Thyroid gland (tissue), 4 donors: ENCODE data around the gene KIAA1586. TPM values are rescaled to one million over a fixed set of nuclear protein-coding genes. Genes with fewer than 3 reads are reported as not detected.
"Not testable (repeated sequence)": the region's sequence is repeated elsewhere in the genome, so short reads cannot be mapped to it uniquely, and the experiment has no call there.

Experiments used
- DNase-seq, 2 donors: peaks; one replicate each; pipeline ENCODE4 v3.0.0-alpha.2; 2019
- H3K27ac ChIP-seq, 3 donors: fragments of 200-600 bp; sonication (generic); 1 replicate in 2 of 3; 2 replicates in 1 of 3; pipeline ENCODE4 v1.5.1; 2016 to 2019; ENCODE audit warnings: mild to moderate bottlenecking in 1 of 3, moderate library complexity in 1 of 3
- H3K27me3 ChIP-seq: fragments of 200-600 bp; sonication (generic); one replicate; pipeline ENCODE4 v1.5.1; 2019
- H3K36me3 ChIP-seq, 2 donors: fragments of 200-600 bp; sonication (generic); one replicate each; pipeline ENCODE4 v1.5.1; 2016 to 2019
- H3K4me1 ChIP-seq, 2 donors: fragments of 200-600 bp; sonication (generic); one replicate each; pipeline ENCODE4 v1.5.1; 2017 to 2019
- H3K4me3 ChIP-seq, 3 donors: fragments of 200-600 bp; sonication (generic); replicated peaks in 1 of 3; 1 replicate in 2 of 3; 2 replicates in 1 of 3; pipeline ENCODE4 v1.5.1; 2016; ENCODE audit warnings: mild to moderate bottlenecking in 1 of 3
- H3K9me3 ChIP-seq: fragments of 200-600 bp; sonication (generic); one replicate; pipeline ENCODE4 v1.5.1; 2017
- POLR2A ChIP-seq, 2 donors: fragments of 450-650 bp; IDR thresholded peaks; one replicate each; pipeline ENCODE4 v1.6.1; 2017; ENCODE audit warnings: antibody characterized with exemption in 2 of 2, mild to moderate bottlenecking in 2 of 2, moderate library complexity in 1 of 2
- WGBS, 2 donors: methylation state at CpG; one replicate each; pipeline ENCODE4 v1.1.5; 2017; 5-methylcytosine and 5-hydroxymethylcytosine counted together
- intact Hi-C: fragments of 100-400 bp; cut with DNase I; formaldehyde crosslinking; loops from one replicate; pipeline ENCODE4 v1.15.1; 2023
- total RNA-seq, 4 donors: library from RNA; depleted of rRNA; stranded (reverse); fragments of >200 nt; gene quantifications; one replicate each; pipeline ENCODE4 v1.2.3, GENCODE V29; 2016
- TF ChIP-seq, protein P1 (sequence below), 6 experiments: fragments of 200-600 bp in 3 of 6; fragments of 450-650 bp in 3 of 6; sonication (generic) in 3 of 6; IDR thresholded peaks; one replicate each; pipeline ENCODE4 v1.5.1; 2016 to 2019; ENCODE audit warnings: antibody characterized with exemption in 6 of 6, mild to moderate bottlenecking in 2 of 6, inconsistent platforms in 1 of 6, moderate library complexity in 1 of 6

The KIAA1586 gene
- total RNA-seq, 4 donors from 2014 or later, result 9.1 to 16.8 (median 11.0) TPM

DNA sequence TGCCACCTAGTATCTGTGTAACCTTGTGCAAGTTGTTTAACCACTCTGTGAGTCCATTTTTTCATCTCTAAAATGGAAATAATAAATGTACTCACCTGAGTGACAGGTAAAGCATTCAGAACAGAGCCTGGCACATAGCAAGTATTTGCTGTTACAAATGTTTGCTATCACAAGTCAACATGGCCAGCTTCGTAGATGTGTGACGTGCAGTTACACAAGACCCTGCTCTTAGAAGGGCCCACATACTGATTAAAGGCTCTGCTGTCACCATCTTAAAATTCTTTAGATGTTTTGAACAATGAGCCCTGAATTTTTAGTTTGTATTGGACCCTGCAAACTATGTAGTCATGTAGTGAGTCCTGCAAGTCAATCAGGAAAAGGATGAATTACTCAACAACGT is 40.4 kb upstream of the KIAA1586 start:
- no peaks in the 10 kb centered on the region for H3K4me1 ChIP-seq
- TF ChIP-seq POLR2A (IDR thresholded peaks at IDR 0.05), result no peak
- TF ChIP-seq, protein P1, sequence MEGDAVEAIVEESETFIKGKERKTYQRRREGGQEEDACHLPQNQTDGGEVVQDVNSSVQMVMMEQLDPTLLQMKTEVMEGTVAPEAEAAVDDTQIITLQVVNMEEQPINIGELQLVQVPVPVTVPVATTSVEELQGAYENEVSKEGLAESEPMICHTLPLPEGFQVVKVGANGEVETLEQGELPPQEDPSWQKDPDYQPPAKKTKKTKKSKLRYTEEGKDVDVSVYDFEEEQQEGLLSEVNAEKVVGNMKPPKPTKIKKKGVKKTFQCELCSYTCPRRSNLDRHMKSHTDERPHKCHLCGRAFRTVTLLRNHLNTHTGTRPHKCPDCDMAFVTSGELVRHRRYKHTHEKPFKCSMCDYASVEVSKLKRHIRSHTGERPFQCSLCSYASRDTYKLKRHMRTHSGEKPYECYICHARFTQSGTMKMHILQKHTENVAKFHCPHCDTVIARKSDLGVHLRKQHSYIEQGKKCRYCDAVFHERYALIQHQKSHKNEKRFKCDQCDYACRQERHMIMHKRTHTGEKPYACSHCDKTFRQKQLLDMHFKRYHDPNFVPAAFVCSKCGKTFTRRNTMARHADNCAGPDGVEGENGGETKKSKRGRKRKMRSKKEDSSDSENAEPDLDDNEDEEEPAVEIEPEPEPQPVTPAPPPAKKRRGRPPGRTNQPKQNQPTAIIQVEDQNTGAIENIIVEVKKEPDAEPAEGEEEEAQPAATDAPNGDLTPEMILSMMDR (IDR thresholded peaks at IDR 0.05), result no peak
- 55 to 62% methylated on average over 3 of the region's 3 CpGs for WGBS, 2 donors
- H3K36me3 ChIP-seq, result no peaks in the 10 kb centered on the region
- no peaks in the 10 kb centered on the region for H3K27me3 ChIP-seq
- intact Hi-C loops, result no loop called here
- H3K9me3 ChIP-seq, result no peaks in the 10 kb centered on the region
- no peak overlapping the region for H3K27ac ChIP-seq
- no peak for DNase-seq
- H3K4me3 ChIP-seq, result no peak overlapping the region

DNA sequence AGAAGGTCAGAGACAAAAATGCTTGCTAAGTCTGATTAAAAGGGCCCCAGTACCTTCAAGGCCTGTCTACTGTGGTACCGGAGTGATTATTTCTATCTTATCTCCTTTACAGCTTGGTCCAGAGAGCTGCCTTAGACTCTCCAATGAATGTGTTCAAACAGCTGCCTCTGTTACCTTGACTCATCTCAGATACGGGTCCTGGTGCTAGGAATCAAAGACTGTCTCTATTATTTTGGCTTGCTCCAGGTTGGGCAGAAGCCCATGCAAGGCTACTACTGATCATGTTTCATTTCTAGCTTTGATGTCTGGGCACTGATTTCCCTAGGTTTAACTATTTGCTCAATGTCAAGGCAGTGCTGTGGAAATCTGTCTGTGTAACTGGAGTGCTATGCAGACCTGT is 38.4 kb upstream of the KIAA1586 start:
- H3K9me3 ChIP-seq, H3K4me1 ChIP-seq, H3K27ac ChIP-seq, intact Hi-C loops, DNase-seq, H3K36me3 ChIP-seq, H3K4me3 ChIP-seq, H3K27me3 ChIP-seq: not testable (repeated sequence)
- 92 to 93% methylated on average over 2 of the region's 2 CpGs for WGBS, 2 donors

DNA sequence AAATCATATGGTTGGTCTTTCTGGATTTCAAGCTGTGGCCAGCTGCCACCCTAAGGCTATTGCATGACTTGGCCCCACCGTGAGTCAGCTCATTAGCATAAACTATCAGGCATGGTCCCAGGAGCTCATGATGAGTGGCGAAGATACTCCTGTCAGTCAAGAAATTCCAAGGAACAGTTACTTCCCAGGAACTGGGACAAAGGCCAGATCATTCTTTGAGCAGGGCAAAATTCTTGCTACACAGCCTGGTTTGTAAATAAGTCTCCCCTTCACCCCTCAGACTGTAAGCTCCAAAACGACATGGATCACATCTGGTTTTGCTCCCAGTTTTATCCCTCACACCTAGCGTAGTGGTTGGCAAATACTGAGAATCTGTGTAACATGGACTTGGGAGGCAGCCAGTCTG is 33.0 kb upstream of the KIAA1586 start:
- DNase-seq, result no peak
- H3K36me3 ChIP-seq, result no peaks in the 10 kb centered on the region
- no peaks in the 10 kb centered on the region for H3K4me1 ChIP-seq
- no peaks in the 10 kb centered on the region for H3K9me3 ChIP-seq
- intact Hi-C loops, result no loop called here
- 71 to 78% methylated on average over 4 of the region's 4 CpGs for WGBS, 2 donors
- H3K4me3 ChIP-seq, result no peak overlapping the region
- H3K27me3 ChIP-seq, result no peaks in the 10 kb centered on the region
- no peak overlapping the region for H3K27ac ChIP-seq
- TF ChIP-seq, protein P1 (IDR thresholded peaks at IDR 0.05), result no peak
- TF ChIP-seq POLR2A (IDR thresholded peaks at IDR 0.05), result no peak

DNA sequence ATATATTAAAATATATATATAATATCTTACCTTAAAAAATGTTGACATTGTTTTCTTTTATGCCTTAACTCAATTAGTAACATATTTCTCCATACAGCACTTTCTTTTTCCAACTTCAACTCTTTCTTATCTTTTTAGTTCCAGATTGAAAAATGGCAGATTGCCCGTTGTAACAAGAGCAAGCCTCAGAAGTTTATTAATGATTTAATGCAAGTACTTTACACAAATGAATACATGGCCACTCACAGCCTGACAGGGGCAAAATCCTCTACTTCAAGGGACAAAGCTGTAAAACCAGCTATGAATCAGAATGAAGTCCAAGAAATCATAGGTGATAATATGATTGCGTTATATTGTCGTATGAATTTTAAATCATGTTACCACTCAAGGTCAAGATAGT is 29.4 kb upstream of the KIAA1586 start:
- H3K27me3 ChIP-seq, result no peaks in the 10 kb centered on the region
- TF ChIP-seq POLR2A (IDR thresholded peaks at IDR 0.05), result no peak
- TF ChIP-seq, protein P1 (IDR thresholded peaks at IDR 0.05), result no peak
- WGBS, 2 donors, result 77 to 81% methylated on average over 3 of the region's 3 CpGs
- no peaks in the 10 kb centered on the region for H3K4me1 ChIP-seq
- no peaks in the 10 kb centered on the region for H3K36me3 ChIP-seq
- H3K9me3 ChIP-seq, result no peaks in the 10 kb centered on the region
- intact Hi-C loops, result no loop called here
- no peak overlapping the region for H3K4me3 ChIP-seq
- no peak overlapping the region for H3K27ac ChIP-seq
- DNase-seq, result no peak

DNA sequence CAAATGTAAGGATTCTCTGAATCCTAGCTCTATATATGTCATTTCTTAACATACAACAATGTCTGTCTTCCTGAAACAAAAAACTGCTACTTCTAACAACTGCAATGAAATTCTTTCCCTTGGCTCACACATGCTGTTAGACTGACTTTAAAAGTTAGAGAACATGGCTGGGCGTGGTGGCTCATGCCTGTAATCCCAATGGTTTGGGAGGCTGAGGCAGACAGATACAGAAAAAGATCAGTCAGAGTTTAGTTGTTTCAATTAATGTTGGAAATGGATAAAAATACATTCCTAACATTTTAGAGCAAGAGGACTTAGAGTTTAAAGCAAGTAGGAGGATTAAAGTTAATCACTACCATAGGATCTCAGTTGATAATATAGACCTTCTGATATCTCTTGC is 28.7 kb upstream of the KIAA1586 start:
- Histone ChIP-seq H3K4me3 (no peak overlapping the region), H3K27me3 (no peaks in the 10 kb centered on the region), H3K9me3 (no peaks in the 10 kb centered on the region), H3K4me1 (no peaks in the 10 kb centered on the region), H3K27ac (no peak overlapping the region), H3K36me3 (no peaks in the 10 kb centered on the region)
- 92 to 93% methylated on average over 1 of the region's 1 CpG for WGBS, 2 donors
- no peak for TF ChIP-seq POLR2A (IDR thresholded peaks at IDR 0.05)
- TF ChIP-seq, protein P1 (IDR thresholded peaks at IDR 0.05), result no peak
- intact Hi-C loops, result no loop called here
- no peak for DNase-seq

DNA sequence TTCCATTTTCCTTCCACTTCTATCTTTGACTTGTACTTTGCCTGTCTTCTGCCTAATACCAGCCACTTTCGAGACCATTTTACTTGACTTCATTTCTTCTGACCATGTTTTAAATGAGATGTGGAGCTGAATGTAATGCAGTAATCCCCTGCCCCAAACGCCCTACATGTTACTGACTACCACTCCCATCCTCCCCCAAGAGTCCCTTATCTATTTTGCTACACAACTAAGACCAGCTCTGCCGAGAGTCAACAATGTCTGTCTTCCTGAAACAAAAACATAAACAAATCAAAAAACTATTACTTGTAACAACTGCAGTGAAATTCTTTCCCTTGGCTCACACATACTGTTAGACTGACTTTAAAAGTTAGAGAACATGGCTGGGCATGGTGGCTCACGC is 27.1 kb upstream of the KIAA1586 start:
- no peaks in the 10 kb centered on the region for H3K27me3 ChIP-seq
- intact Hi-C loops, result no loop called here
- 86 to 92% methylated on average over 4 of the region's 4 CpGs for WGBS, 2 donors
- H3K4me1 ChIP-seq, result no peaks in the 10 kb centered on the region
- H3K27ac ChIP-seq, result no peak overlapping the region
- H3K36me3 ChIP-seq, result no peaks in the 10 kb centered on the region
- H3K4me3 ChIP-seq, result no peak overlapping the region
- no peaks in the 10 kb centered on the region for H3K9me3 ChIP-seq
- DNase-seq, result no peak
- TF ChIP-seq POLR2A (IDR thresholded peaks at IDR 0.05), result no peak
- TF ChIP-seq, protein P1 (IDR thresholded peaks at IDR 0.05), result no peak
